ENCODE data around the gene VTI1A. TPM values are rescaled to one million over a fixed set of nuclear protein-coding genes. Genes with fewer than 3 reads are reported as not detected.

Gene VTI1A
- total RNA-seq, 1 experiment from 2014 or later = 44.4 TPM

DNA sequence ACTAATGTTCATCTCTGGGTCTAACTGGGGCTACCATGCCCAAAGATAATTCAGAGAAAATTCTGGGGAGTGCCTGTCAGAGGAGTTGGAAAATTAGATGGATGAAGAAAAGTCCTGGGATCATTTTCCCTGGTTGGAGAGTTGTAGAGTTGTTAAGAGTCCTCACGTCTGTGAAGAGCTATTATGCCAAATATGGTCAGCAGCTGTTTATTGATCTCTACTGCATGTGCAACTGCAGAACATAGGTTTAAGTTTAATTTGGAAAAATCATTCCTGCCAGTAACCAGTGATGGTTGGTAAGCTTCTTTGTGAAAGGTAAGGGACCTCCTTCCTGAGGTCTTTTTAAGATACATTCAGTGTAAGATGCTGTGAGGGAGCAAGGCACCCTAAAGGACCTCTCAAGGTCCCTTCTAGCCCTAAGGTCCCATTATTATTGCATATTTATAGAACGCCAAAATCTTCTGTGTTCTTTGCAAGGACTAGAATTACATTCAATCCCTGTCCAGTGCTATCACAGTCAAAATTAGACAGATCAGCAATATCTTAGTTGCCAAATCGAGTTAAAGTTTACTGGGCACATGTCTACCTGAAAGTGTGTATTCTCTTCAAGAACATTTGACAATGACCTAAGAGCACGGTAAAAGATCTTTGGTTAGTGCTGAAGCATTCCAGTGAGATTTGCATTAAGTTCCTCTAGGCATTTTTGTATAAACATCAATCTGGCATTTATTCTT lies 62.7 kb downstream of the VTI1A start:
- H3K9me3 Mint-ChIP-seq (ENCODE audit: unreplicated experiment) = no peaks in the 10 kb centered on the region
- intact Hi-C loops (cut with micrococcal nuclease) = no loop called here
- H3K27me3 Mint-ChIP-seq (ENCODE audit: insufficient read depth, unreplicated experiment) = no peaks in the 10 kb centered on the region
- ChIA-PET CTCF (interaction anchor here (1.3 kb wide), 1 partner anchor 21 kb away, joined by 9 read pairs; no protein-coding TSS in a partner anchor), POLR2A (interaction anchor here (0.8 to 1.2 kb wide), 2 partner anchors 8 to 63 kb away, joined by 3 read pairs; partner anchors contain the start of genes VTI1A and ZDHHC6)
- BruUV-seq (replicated peaks) = no TSS peak
- H3K4me3 Mint-ChIP-seq (ENCODE audit: unreplicated experiment) = no peak overlapping the region
- H3K36me3 Mint-ChIP-seq (ENCODE audit: insufficient read depth, unreplicated experiment) = no peaks in the 10 kb centered on the region
- no peak overlapping the region for H3K27ac Mint-ChIP-seq (ENCODE audit: low read depth, unreplicated experiment)
- no peaks in the 10 kb centered on the region for H3K4me1 Mint-ChIP-seq (ENCODE audit: insufficient read depth, unreplicated experiment)
- TF ChIP-seq, protein P1, sequence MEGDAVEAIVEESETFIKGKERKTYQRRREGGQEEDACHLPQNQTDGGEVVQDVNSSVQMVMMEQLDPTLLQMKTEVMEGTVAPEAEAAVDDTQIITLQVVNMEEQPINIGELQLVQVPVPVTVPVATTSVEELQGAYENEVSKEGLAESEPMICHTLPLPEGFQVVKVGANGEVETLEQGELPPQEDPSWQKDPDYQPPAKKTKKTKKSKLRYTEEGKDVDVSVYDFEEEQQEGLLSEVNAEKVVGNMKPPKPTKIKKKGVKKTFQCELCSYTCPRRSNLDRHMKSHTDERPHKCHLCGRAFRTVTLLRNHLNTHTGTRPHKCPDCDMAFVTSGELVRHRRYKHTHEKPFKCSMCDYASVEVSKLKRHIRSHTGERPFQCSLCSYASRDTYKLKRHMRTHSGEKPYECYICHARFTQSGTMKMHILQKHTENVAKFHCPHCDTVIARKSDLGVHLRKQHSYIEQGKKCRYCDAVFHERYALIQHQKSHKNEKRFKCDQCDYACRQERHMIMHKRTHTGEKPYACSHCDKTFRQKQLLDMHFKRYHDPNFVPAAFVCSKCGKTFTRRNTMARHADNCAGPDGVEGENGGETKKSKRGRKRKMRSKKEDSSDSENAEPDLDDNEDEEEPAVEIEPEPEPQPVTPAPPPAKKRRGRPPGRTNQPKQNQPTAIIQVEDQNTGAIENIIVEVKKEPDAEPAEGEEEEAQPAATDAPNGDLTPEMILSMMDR (IDR thresholded peaks at IDR 0.05; ENCODE audit: unreplicated experiment) = no peak
- no peak for DNase-seq (ENCODE audit: unreplicated experiment)

DNA sequence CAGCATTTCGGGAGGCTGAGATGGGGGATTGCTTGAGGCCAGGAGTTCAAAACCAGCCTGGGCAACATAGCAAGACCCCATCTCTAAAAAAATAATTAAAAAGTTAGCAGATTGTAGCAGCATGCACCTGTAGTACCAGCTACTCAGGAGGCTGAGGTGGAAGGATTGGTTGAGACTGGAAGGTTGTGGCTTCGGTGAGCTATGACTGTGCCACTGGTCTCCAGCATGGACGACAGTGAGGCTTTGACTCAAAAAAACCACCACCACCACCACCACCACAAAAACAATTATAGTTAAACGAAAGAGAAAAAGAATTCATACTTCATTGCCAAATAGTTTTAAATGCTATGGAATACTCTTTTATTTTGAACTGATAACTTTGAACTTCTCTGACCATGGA lies 63.4 kb downstream of the VTI1A start:
- no peak overlapping the region for H3K4me3 Mint-ChIP-seq (ENCODE audit: unreplicated experiment)
- no peaks in the 10 kb centered on the region for H3K9me3 Mint-ChIP-seq (ENCODE audit: unreplicated experiment)
- no peaks in the 10 kb centered on the region for H3K4me1 Mint-ChIP-seq (ENCODE audit: insufficient read depth, unreplicated experiment)
- intact Hi-C loops (cut with micrococcal nuclease) = no loop called here
- POLR2A ChIA-PET = no interaction called here
- CTCF ChIA-PET = no interaction called here
- no TSS peak for BruUV-seq (replicated peaks)
- H3K27ac Mint-ChIP-seq (ENCODE audit: low read depth, unreplicated experiment) = no peak overlapping the region
- H3K27me3 Mint-ChIP-seq (ENCODE audit: insufficient read depth, unreplicated experiment) = no peaks in the 10 kb centered on the region
- DNase-seq (ENCODE audit: unreplicated experiment) = no peak
- TF ChIP-seq, protein P1 (IDR thresholded peaks at IDR 0.05; ENCODE audit: unreplicated experiment) = no peak
- H3K36me3 Mint-ChIP-seq (ENCODE audit: insufficient read depth, unreplicated experiment) = no peaks in the 10 kb centered on the region

DNA sequence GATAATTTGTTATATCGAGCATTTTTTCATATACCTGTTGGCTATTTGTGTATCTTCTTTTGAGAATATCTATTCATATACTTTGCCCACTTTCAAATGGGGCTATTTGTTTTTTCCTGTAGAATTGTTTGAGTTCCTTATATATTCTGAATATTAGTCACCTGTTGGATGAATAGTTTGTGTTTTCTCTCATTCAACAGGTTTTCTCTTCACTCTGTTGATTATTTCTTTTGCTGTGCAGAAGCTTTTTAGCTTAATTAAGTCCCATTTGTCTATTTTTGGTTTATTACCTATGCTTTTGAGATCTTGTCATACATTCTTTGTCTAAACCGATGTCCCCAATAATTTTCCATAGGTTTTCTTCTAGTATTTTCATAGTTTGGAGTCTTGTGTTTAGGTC lies 65.3 kb downstream of the VTI1A start:
- H3K4me3 Mint-ChIP-seq (ENCODE audit: unreplicated experiment) = no peak overlapping the region
- H3K9me3 Mint-ChIP-seq (ENCODE audit: unreplicated experiment) = no peaks in the 10 kb centered on the region
- CTCF ChIA-PET = no interaction called here
- BruUV-seq (replicated peaks) = no TSS peak
- TF ChIP-seq, protein P1 (IDR thresholded peaks at IDR 0.05; ENCODE audit: unreplicated experiment) = no peak
- no peaks in the 10 kb centered on the region for H3K27me3 Mint-ChIP-seq (ENCODE audit: insufficient read depth, unreplicated experiment)
- POLR2A ChIA-PET = no interaction called here
- no peak overlapping the region for H3K27ac Mint-ChIP-seq (ENCODE audit: low read depth, unreplicated experiment)
- H3K4me1 Mint-ChIP-seq (ENCODE audit: insufficient read depth, unreplicated experiment) = peaks cover 8% of the 10 kb centered on the region
- peaks cover 7% of the 10 kb centered on the region for H3K36me3 Mint-ChIP-seq (ENCODE audit: insufficient read depth, unreplicated experiment)
- no peak for DNase-seq (ENCODE audit: unreplicated experiment)
- intact Hi-C loops (cut with micrococcal nuclease) = no loop called here

DNA sequence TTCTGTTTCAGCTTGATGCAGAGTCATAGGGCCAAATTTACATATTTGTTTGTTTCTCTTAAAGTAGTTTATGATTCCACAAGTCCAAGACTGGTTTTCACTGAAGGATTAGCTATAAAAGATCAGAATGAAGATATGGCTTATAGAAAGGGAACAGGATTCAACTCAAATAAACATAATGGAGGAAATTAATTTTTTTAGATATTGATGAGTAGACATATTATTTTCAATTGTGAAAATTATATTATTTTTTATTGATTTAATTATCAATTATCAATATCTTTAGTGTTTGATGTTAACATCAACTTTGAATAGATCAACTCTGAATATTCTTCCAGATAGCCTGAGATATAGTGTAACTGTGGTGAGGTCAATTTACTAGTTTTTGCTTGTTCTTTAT lies 68.1 kb downstream of the VTI1A start:
- POLR2A ChIA-PET = no interaction called here

More for the DNA sequence above, 68.1 kb downstream of the VTI1A start:
- Mint-ChIP-seq H3K4me3 (ENCODE audit: unreplicated experiment) (no peak overlapping the region), H3K27me3 (ENCODE audit: insufficient read depth, unreplicated experiment) (no peaks in the 10 kb centered on the region), H3K4me1 (ENCODE audit: insufficient read depth, unreplicated experiment) (peaks cover 18% of the 10 kb centered on the region), H3K27ac (ENCODE audit: low read depth, unreplicated experiment) (no peak overlapping the region), H3K9me3 (ENCODE audit: unreplicated experiment) (no peaks in the 10 kb centered on the region), H3K36me3 (ENCODE audit: insufficient read depth, unreplicated experiment) (peaks cover 7% of the 10 kb centered on the region)
- TF ChIP-seq, protein P1 (IDR thresholded peaks at IDR 0.05; ENCODE audit: unreplicated experiment) = no peak
- no peak for DNase-seq (ENCODE audit: unreplicated experiment)
- BruUV-seq (replicated peaks) = no TSS peak
- CTCF ChIA-PET = no interaction called here
- intact Hi-C loops (cut with micrococcal nuclease) = no loop called here

All from MCF 10A (cell line).